Measurements from ENCODE around the gene FGD4.

Gene FGD4

DNA sequence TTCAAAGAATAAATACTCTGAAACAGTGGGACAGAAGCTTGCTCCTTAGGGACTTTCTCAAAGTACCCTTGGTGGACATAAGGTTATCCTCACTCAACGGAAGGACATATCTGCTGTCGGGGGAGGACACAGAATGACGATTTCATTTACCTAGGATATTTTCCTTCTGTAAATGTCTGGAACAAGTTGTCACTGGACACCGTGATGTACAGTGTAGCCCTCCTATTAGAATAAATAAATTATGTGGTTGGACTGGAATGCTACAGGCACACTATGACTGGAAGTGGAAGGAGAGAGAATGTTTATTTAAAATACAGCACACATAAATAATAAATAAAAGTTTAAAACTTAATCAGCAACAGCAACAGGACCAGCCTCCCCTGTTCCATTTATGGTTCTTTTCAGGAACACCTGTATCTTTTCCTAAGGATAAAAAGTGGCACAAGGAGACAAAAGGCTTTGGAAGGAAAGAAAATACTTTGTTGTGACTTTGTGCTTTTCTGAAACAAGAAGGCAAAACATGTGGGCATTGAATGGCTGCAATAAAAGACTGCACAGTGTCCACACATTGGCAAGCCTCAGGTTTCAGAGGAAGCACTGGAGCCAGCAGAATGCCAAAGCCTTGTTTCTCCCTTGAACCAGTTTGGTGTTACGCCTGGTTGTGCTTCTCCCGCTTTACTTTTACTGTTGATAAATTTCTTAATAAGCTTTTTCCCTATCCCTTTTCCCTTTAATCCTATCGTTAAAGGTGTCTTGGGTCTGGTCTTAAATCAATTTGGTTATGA lies 36.8 kb downstream of the FGD4 start:
- Histone ChIP-seq H3K36me3 (ENCODE audit: control insufficient read depth, insufficient read depth, low read length) (no peaks in the 10 kb centered on the region), H3K4me1 (ENCODE audit: control insufficient read depth, insufficient read depth, low read length) (peaks cover 2% of the 10 kb centered on the region; the same call in 1 of the 2 replicates), H3K27ac (ENCODE audit: low read length) (no peak overlapping the region), H3K4me3 (ENCODE audit: low read length) (no peak overlapping the region), H3K27me3 (ENCODE audit: control insufficient read depth, insufficient read depth, low read length) (no peaks in the 10 kb centered on the region), H3K9me3 (ENCODE audit: control insufficient read depth, insufficient read depth, low read length) (no peaks in the 10 kb centered on the region)
- DNase-seq (ENCODE audit: low read depth, low spot score) = no peak
- no CpG with 5 or more reads among the region's 7 CpGs for WGBS (ENCODE audit: insufficient coverage, insufficient read length)

DNA sequence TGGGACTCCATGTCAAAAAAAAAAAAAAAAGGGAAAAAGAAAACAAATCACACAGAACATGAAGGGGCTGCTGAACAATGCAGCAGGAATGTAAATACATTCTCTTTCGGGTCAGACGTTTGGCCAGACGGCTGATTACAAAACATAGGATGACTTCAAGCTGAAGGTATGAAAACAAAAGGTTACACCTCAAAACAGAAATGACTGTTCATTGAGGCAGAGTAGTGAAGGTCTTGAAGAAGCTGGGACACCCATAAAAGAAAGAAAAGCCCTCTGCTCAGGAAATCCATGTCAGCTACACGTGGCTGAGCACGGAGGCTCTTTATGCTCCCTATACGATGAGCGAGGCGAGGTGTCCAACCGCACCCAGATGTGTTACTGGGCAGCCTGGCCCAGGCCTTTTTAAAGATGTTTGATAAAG lies 37.7 kb downstream of the FGD4 start:
- Histone ChIP-seq H3K9me3 (ENCODE audit: control insufficient read depth, insufficient read depth, low read length) (no peaks in the 10 kb centered on the region), H3K27ac (ENCODE audit: low read length) (no peak overlapping the region), H3K4me1 (ENCODE audit: control insufficient read depth, insufficient read depth, low read length) (peaks cover 6% of the 10 kb centered on the region; the same call in 1 of the 2 replicates), H3K36me3 (ENCODE audit: control insufficient read depth, insufficient read depth, low read length) (no peaks in the 10 kb centered on the region), H3K4me3 (ENCODE audit: low read length) (no peak overlapping the region), H3K27me3 (ENCODE audit: control insufficient read depth, insufficient read depth, low read length) (no peaks in the 10 kb centered on the region)
- WGBS (ENCODE audit: insufficient coverage, insufficient read length) = no CpG with 5 or more reads among the region's 9 CpGs
- DNase-seq (ENCODE audit: low read depth, low spot score) = no peak

DNA sequence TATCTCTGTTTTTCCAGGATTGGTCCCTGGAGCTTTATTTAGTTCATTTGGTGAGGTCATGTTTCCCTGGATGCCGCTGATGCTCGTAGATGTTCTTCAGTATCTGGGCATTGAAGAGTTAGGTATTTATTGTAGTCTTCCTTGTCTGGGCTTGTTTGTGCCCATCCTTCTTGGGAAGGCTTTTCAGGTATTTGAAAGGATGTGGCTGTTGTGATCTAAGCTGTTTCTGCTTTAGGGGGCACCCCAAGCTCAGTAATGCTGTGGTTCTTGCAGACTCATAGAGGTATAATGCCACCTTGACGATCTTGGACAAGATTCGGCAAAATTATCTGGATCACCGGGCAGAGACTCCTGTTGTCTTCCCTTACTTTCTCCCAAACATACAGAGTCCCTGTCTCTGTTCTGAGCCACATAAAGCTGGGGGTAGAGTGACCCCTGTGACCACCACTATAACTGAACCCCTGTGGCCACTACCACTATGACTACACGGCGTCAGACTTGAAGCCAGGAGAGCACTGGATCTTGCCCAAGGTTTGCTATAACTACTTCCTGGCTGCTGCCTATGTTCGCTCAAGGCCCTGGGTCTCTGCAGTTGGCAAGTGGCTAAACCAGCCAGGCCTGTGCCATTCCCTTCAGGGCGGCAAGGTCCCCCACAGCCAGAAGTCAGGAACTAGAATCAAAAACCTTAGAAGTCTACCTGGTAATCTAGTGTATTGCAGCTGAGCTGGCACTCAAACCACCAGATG lies 40.9 kb downstream of the FGD4 start:
- Histone ChIP-seq H3K36me3 (ENCODE audit: control insufficient read depth, insufficient read depth, low read length) (no peaks in the 10 kb centered on the region), H3K27me3 (ENCODE audit: control insufficient read depth, insufficient read depth, low read length) (no peaks in the 10 kb centered on the region), H3K9me3 (ENCODE audit: control insufficient read depth, insufficient read depth, low read length) (no peaks in the 10 kb centered on the region), H3K27ac (ENCODE audit: low read length) (no peak overlapping the region), H3K4me1 (ENCODE audit: control insufficient read depth, insufficient read depth, low read length) (peaks cover 7% of the 10 kb centered on the region; the same call in 1 of the 2 replicates), H3K4me3 (ENCODE audit: low read length) (no peak overlapping the region)
- DNase-seq (ENCODE audit: low read depth, low spot score) = no peak
- WGBS (ENCODE audit: insufficient coverage, insufficient read length) = no CpG with 5 or more reads among the region's 9 CpGs

DNA sequence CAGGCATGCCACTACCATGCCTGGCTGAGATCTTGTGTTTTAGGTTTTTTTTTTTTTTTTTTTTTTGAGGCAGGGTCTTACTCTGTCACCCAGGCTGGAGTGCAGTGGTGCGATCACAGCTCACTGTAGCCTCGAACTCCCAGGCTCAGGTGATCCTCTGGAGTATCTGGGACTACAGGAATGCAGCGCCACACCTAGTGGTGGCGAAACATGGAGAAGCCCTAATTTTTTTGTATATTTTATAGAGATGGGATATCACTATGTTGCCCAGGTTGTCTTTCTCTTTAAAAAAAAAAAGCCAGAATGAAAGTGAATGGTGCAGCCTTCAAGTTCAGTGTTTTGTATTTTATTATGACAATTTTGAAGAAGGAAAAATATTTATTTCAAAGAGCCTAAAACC lies 44.1 kb downstream of the FGD4 start:
- Histone ChIP-seq H3K36me3 (ENCODE audit: control insufficient read depth, insufficient read depth, low read length) (no peaks in the 10 kb centered on the region), H3K4me3 (ENCODE audit: low read length) (no peak overlapping the region), H3K4me1 (ENCODE audit: control insufficient read depth, insufficient read depth, low read length) (peaks cover 12% of the 10 kb centered on the region; the same call in 1 of the 2 replicates), H3K27me3 (ENCODE audit: control insufficient read depth, insufficient read depth, low read length) (no peaks in the 10 kb centered on the region), H3K27ac (ENCODE audit: low read length) (no peak overlapping the region), H3K9me3 (ENCODE audit: control insufficient read depth, insufficient read depth, low read length) (no peaks in the 10 kb centered on the region)
- no peak for DNase-seq (ENCODE audit: low read depth, low spot score)
- no CpG with 5 or more reads among the region's 4 CpGs for WGBS (ENCODE audit: insufficient coverage, insufficient read length)

DNA sequence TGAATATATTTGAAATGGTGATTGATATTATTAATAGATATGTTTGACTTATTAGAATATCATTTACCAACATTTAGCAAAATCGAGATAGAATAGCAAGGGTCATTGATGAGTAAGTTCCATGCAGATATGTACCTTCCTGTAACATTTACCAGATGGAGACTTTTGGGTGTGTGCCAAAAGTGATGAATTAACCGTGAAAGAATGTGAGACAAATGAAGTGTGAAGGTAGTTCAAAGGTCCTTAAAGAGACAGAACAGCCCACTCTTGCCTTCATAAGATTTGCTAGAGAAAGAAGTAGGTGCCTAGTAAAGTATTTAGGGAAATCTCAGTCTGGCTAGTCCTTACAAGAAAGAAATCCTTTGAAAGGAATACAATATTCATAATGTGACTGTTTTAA lies 45.5 kb downstream of the FGD4 start:
- H3K9me3 ChIP-seq (ENCODE audit: control insufficient read depth, insufficient read depth, low read length) = no peaks in the 10 kb centered on the region
- no peak overlapping the region for H3K27ac ChIP-seq (ENCODE audit: low read length)
- H3K27me3 ChIP-seq (ENCODE audit: control insufficient read depth, insufficient read depth, low read length) = no peaks in the 10 kb centered on the region
- no peak for DNase-seq (ENCODE audit: low read depth, low spot score)
- no CpG with 5 or more reads among the region's 2 CpGs for WGBS (ENCODE audit: insufficient coverage, insufficient read length)
- no peaks in the 10 kb centered on the region for H3K36me3 ChIP-seq (ENCODE audit: control insufficient read depth, insufficient read depth, low read length)
- no peak overlapping the region for H3K4me3 ChIP-seq (ENCODE audit: low read length)
- H3K4me1 ChIP-seq (ENCODE audit: control insufficient read depth, insufficient read depth, low read length) = peaks cover 12% of the 10 kb centered on the region; the same call in 1 of the 2 replicates

DNA sequence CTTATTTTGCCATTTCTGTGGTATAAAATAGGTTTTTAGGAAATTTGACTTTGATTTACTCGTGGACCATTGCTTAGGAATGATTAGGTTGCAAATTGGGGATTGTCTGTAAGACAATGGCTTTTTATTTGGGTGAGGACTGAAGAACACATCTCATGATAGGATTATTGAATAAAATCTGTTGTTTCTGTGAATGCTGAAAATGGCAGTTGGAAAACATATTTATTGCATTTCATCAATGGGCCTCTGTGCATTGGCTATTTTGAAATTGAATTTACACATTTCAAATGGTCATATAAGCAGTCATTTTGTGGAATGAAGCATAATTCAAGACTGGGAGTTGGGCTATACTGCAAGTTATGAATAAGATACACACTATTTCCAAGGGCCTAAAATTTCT lies 46.0 kb downstream of the FGD4 start:
- DNase-seq (ENCODE audit: low read depth, low spot score) = no peak
- Histone ChIP-seq H3K4me1 (ENCODE audit: control insufficient read depth, insufficient read depth, low read length) (peaks cover 12% of the 10 kb centered on the region; the same call in 1 of the 2 replicates), H3K36me3 (ENCODE audit: control insufficient read depth, insufficient read depth, low read length) (no peaks in the 10 kb centered on the region), H3K27me3 (ENCODE audit: control insufficient read depth, insufficient read depth, low read length) (no peaks in the 10 kb centered on the region), H3K27ac (ENCODE audit: low read length) (no peak overlapping the region), H3K4me3 (ENCODE audit: low read length) (no peak overlapping the region), H3K9me3 (ENCODE audit: control insufficient read depth, insufficient read depth, low read length) (no peaks in the 10 kb centered on the region)
- no CpG with 5 or more reads among the region's 1 CpG for WGBS (ENCODE audit: insufficient coverage, insufficient read length)

DNA sequence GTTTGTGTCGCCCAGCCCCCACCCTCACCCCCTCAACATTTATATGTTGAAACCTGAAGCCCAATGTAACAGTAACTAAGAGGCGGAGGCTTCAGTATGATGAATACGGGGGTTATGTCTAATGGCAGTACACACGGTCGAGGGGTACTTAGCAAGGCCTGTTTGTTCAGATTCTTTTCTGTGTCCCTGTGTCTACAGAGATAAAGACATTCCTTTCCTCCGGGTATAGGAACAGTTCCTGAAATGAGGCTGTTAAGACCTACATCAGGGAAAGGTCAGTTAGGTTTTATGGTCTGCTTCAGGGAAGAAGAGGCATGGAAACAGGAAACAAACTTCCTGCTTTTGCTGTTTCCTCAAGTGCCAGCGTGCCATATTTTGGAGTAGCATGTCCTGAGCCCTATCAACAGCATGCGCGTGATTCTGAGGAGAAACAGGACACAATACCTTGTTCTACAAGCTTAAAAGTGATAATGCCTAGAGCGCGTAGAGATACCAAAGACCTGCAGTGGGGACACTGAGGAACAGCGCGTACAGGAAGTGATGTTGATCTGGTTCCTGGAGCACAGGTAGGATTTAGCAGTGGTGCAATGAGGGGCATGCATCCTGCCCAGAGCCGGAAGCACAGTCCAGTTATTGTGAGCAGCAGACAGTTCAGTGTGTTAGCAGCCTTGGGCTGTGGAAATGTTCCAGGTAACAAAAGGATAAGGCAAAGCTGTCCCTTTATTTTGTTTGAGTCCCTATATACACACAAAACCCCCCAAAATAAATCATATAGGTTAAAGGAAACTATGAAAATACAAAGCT lies 47.2 kb downstream of the FGD4 start:
- no peak for DNase-seq (ENCODE audit: low read depth, low spot score)
- no peaks in the 10 kb centered on the region for H3K9me3 ChIP-seq (ENCODE audit: control insufficient read depth, insufficient read depth, low read length)
- peaks cover 9% of the 10 kb centered on the region; the same call in 1 of the 2 replicates for H3K4me1 ChIP-seq (ENCODE audit: control insufficient read depth, insufficient read depth, low read length)
- no peak overlapping the region for H3K27ac ChIP-seq (ENCODE audit: low read length)
- no peak overlapping the region for H3K4me3 ChIP-seq (ENCODE audit: low read length)
- no CpG with 5 or more reads among the region's 14 CpGs for WGBS (ENCODE audit: insufficient coverage, insufficient read length)
- no peaks in the 10 kb centered on the region for H3K36me3 ChIP-seq (ENCODE audit: control insufficient read depth, insufficient read depth, low read length)
- H3K27me3 ChIP-seq (ENCODE audit: control insufficient read depth, insufficient read depth, low read length) = no peaks in the 10 kb centered on the region

DNA sequence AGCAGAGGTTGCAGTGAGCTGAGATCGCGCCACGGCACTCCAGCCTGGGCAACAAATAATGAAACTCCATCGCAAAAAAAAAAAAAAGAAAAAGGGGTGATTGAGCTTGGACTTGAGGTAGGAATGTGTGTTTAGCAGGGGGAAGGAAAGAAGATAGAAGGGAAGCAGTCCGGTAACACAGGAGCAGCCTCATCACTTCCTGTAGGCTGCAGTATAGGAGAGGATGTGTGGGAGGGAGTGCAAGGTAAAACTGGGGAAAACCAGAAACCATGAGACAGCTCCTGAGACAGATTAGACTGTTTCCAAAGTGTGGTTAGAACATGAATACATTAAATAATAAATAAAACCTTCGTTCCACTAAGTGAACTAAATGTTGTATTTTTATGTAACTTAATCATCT lies 49.2 kb downstream of the FGD4 start:
- no peak for DNase-seq (ENCODE audit: low read depth, low spot score)
- Histone ChIP-seq H3K27ac (ENCODE audit: low read length) (no peak overlapping the region), H3K36me3 (ENCODE audit: control insufficient read depth, insufficient read depth, low read length) (no peaks in the 10 kb centered on the region), H3K27me3 (ENCODE audit: control insufficient read depth, insufficient read depth, low read length) (no peaks in the 10 kb centered on the region), H3K4me1 (ENCODE audit: control insufficient read depth, insufficient read depth, low read length) (peaks cover 6% of the 10 kb centered on the region; the same call in 1 of the 2 replicates), H3K9me3 (ENCODE audit: control insufficient read depth, insufficient read depth, low read length) (no peaks in the 10 kb centered on the region), H3K4me3 (ENCODE audit: low read length) (no peak overlapping the region)
- no CpG with 5 or more reads among the region's 6 CpGs for WGBS (ENCODE audit: insufficient coverage, insufficient read length)

DNA sequence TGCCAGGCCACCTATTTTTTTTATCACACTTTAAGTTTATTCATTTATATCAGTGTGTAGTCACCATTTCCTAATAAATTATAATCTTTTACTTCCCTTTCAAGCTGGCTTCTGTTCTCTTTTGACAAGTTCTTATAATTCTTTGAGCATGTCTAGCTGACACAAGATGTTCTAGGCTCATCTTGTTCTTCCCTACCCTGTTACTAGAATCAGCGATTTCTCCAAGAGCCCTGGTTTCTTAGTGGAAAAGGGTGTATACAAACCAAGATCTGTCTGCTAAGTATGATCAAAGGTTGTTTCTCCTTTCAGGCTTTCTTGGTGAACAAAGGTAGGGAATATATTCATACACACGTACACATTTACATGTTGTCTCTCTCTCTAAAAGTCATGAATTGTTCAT lies 51.0 kb downstream of the FGD4 start:
- Histone ChIP-seq H3K4me1 (ENCODE audit: control insufficient read depth, insufficient read depth, low read length) (peaks cover 6% of the 10 kb centered on the region; the same call in 1 of the 2 replicates), H3K36me3 (ENCODE audit: control insufficient read depth, insufficient read depth, low read length) (no peaks in the 10 kb centered on the region), H3K27me3 (ENCODE audit: control insufficient read depth, insufficient read depth, low read length) (no peaks in the 10 kb centered on the region), H3K4me3 (ENCODE audit: low read length) (no peak overlapping the region), H3K27ac (ENCODE audit: low read length) (no peak overlapping the region), H3K9me3 (ENCODE audit: control insufficient read depth, insufficient read depth, low read length) (no peaks in the 10 kb centered on the region)
- no peak for DNase-seq (ENCODE audit: low read depth, low spot score)
- no CpG with 5 or more reads among the region's 2 CpGs for WGBS (ENCODE audit: insufficient coverage, insufficient read length)

DNA sequence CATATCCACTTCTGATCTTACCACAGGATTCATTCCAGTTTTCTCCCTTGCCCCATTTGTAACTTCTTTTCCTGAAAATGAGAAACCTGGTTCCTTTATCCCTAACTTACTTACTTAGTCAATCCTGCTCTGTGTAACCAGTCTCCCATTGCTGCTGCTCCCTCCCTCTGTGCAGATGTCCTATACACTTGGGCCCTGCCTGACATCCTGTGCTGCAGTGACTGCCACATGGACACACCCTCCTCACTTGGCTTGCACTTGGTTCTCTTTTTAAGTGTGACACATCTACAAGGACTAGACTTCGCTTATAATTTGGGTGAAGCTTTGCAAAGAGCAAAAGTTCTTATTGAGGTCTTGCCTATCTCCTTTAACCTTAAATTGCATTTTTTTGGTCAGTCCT lies 51.4 kb downstream of the FGD4 start:
- Histone ChIP-seq H3K9me3 (ENCODE audit: control insufficient read depth, insufficient read depth, low read length) (no peaks in the 10 kb centered on the region), H3K36me3 (ENCODE audit: control insufficient read depth, insufficient read depth, low read length) (no peaks in the 10 kb centered on the region), H3K4me1 (ENCODE audit: control insufficient read depth, insufficient read depth, low read length) (peaks cover 6% of the 10 kb centered on the region; the same call in 1 of the 2 replicates), H3K4me3 (ENCODE audit: low read length) (no peak overlapping the region), H3K27me3 (ENCODE audit: control insufficient read depth, insufficient read depth, low read length) (no peaks in the 10 kb centered on the region), H3K27ac (ENCODE audit: low read length) (no peak overlapping the region)
- no peak for DNase-seq (ENCODE audit: low read depth, low spot score)
- no CpG with 5 or more reads among the region's 1 CpG for WGBS (ENCODE audit: insufficient coverage, insufficient read length)
